HPDE6-E6E7 (cell line): ENCODE results near the gene SCRN3.
"Not testable (repeated sequence)": the region's sequence is repeated elsewhere in the genome, so short reads cannot be mapped to it uniquely, and the experiment has no call there.

Source experiments
- DNase-seq: peaks from one replicate; pipeline ENCODE4 v3.0.0; 2011; ENCODE audit warnings: missing footprints; ENCODE audit errors: extremely low spot score

Gene SCRN3

DNA sequence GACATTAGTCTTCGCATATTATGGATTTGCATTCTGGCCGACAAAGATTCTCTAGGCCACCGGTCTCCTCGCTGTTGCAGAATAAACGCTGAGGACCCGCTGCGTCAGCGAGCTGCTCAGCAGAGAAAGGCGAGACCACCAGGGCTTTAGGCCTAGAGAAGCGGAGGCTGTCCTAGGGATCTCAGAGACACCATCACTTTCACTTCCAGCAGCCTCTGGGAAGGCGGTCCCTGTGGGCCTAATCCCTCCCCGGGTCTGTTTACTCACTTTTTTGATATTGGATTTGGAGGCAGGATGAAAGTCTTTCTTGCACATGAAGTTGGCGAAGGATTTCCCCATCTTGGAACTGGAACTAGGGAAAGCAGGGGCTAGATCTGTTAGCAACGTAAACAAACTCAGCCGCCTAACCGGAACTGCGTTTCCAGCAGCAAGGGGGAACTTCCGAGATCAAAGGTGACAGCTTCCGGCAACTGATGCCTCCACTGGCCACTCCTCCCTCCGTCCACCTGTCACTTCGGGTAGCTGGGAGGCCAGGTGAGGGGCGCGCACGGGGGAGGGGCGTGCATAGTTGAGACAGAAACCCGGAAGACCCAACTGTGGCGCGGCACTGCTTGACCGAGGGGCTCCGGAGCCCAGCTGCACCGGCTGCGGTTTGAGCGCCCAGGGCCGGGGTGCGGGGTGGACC, at the start of gene SCRN3:
SCRN3 (plus strand) TSS at position 447 of the 685 bp plus-strand sequence. CDS start 2,554 bp downstream, outside the sequence.
- peak; percentile 77 for DNase-seq

GRCh38 chr2:174350018-174350417, 45.5 kb upstream of the SCRN3 start:
- no peak for DNase-seq

DNA sequence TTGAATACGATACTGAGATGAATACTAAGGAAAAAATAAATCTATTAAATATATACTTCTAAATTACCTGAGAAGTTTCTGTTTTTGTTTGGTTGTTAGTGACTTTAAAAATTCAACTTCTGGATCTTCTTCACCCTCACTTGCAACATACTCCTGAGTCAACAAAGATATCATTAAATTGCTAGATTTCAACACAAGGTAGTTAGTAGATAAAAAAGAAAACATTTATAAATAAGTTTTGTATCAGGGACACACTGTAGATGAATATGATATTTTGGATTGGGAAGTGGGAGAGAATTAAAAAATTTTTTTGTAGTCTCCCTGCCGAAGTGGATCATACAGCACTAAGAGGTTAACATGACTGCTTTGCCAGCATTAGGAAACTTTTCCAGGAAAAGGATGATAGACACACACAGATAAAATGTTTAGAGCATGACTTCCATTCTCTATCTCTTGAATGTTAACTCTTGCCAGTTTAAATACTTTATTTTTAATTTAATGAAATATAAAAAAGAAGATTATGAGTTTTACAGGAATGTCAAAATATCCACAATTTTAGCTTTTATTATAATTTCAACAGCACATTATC, 44.8 kb upstream of the SCRN3 start:
- no peak for DNase-seq

DNA sequence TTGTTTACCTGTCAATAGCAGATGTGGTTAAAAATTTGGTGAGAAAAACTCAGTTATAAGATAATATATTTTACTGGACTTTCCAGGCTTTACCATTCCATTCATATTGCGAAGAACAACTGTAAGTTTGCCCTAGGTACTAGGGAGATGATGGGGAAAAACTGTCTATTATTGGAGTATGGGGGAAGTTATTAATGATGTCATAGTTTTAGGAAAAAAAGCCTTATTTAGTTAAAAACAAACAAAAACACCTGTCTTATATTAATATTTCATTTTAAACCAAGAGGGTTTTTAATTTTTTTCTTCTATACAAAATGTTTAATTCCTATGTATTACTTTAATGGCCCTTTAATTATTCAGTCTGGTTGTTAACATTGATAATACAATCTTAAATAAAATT, 42.5 kb upstream of the SCRN3 start:
- DNase-seq: no peak

- no peak for DNase-seq
Measured at GRCh38 chr2:174356347-174356746, 39.2 kb upstream of the SCRN3 start.

- DNase-seq: not testable (repeated sequence)
Measured at GRCh38 chr2:174359663-174360062, 35.9 kb upstream of the SCRN3 start.

DNA sequence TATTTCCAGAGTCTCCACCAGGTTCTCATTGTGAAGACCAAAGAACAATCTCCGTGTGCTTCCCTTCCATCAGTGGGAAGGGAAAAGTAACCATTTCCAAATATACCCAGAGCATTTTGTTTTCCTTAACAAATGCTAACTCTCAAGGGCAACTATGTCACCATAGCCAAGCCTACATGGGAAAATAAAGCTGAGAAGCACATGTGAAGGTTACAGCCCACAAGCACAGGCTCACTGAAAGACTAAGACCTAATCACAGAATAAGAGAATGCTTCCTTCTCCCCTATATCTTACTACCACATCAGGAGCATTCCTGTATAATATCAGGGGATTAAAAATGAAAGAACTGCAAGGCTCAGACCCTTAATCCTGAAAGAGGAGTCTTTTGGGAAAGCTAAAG, 32.6 kb upstream of the SCRN3 start:
- DNase-seq: no peak

- not testable (repeated sequence) for DNase-seq
Measured at GRCh38 chr2:174363492-174364225, 31.9 kb upstream of the SCRN3 start.

- no peak for DNase-seq
Measured at GRCh38 chr2:174364628-174365027, 30.9 kb upstream of the SCRN3 start.

GRCh38 chr2:174365571-174365970, 30.0 kb upstream of the SCRN3 start:
- DNase-seq: no peak

- DNase-seq: no peak
Measured at GRCh38 chr2:174368691-174369090, 26.8 kb upstream of the SCRN3 start.

DNA sequence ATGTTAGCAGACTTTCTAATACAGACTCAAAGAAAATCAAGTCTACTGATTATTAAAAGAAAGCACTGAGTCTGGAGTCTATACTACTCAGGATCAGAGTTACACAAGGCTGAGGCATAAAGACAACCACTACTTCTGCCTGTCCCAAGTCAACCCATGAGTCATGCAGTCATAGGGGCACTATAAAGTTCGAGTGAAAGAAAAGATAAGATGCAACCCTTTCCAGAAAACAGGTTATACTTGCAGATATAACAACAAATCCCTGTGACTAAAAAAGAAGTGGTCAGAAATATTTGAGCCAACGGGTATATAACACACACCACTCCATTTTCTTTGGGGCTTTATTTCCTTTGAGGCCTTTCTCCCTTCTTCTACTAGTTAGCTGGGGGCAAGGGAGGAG, 18.6 kb upstream of the SCRN3 start:
- DNase-seq: peak; percentile 3

GRCh38 chr2:174383796-174384195, 11.7 kb upstream of the SCRN3 start:
- DNase-seq: no peak

DNA sequence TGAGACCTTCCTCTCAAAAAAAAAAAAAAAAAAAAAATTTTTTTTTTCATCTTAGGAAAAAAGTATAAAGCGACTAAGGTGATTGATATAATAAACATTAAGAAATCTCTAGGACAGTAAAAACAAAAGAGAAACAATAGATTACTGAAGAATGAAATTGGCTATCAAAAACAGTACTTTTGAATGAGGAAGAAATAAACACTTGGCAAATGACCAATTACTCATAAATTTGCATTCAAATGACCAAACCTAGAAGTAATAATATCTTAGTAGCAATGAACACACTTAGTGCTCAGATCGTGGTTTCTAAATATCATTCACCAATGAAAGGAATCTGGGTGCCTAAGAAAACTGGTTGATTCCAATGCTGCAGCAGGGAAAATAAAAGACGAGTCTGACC, 10.3 kb upstream of the SCRN3 start:
- no peak for DNase-seq

GRCh38 chr2:174388706-174389105, 6.8 kb upstream of the SCRN3 start:
- DNase-seq: not testable (repeated sequence)

DNA sequence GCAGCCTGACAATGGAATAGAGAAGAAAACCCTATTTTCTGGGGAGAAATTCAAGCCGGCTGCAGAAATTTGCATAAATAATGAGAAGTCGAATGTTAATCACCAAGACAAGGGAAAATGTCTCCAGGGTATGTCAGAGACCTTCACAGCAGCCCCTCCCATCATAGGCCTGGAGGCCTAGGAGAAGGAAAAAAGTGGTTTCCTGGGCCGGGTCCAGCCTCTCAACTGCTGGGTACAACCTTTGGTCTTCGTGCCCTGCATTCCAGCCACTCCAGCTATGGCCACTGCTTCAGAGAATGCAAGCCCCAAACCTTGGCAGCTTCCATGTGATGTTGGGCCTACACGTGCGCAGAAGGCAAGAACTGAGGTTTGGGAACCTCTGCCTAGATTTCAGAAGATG, 6.0 kb upstream of the SCRN3 start:
- no peak for DNase-seq

DNA sequence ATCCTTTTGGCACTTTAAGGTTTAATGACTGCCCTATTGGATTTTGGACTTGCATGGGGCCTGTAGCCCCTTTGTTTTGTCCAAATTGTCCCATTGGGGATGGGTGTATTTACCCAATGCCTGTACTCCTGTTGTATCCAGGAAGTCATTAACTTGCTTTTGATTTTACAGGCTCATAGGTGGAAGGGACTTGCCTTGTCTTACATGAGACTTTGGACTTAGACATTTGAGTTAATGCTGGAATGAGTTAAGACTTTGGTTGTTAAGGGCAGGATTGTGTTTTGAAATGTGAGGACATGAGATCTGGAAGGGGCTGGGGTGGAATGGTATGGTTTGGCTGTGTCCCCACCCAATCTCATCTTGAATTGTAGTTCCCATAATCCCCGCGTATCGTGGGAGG, 5.2 kb upstream of the SCRN3 start:
- not testable (repeated sequence) for DNase-seq

DNA sequence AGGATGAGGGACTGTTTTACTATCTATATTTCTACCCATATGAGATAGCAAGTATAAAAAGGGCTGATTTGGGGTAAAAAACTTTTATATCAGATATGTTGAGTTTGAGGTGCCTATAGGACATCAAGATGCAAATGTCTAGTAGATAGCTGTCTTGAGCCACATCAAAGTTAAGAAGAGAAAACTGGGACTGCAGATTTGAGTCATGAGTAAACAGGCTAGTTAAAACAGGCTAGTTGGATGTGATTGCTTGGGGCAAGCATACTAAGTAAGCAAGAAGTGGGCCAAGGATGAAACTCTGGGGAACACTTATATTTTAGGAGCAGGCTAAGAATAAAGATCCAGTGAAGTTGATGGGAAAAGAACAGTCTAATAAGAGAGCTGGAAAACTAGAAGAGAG, 2.8 kb upstream of the SCRN3 start:
- DNase-seq: no peak

DNA sequence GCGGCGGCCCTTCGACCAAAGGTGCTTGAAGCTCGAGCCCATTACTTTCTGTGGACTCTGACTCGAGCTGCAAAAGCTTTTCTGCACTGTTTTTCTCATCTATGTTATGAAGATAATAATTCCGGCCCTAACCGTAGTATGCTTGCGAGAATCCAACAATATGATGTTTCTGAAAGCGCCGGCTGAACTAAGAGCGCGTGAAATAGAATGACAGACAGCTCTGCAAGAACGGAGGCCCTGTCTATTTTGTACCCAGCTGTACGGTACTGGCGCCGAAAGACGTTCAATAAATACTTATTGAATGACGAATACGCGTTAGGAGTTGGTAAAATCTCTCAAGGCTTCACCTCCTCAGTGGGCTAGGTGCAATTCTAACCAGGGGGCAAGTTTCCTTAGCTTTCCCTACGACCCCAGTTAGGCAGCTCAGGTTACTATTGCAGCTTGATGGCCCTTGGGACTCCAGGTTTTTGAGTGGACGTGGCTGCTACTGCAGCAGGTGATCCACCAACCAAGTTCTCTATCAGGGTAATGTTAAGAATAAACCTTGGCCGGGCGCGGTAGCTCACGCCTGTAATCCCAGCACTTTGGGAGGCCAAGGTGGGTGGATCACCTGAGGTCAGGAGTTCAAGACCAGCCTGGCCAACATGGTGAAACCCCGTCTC, 570 bp downstream of the SCRN3 start:
- peak; percentile 4 for DNase-seq

GRCh38 chr2:174397773-174398172, 2.2 kb downstream of the SCRN3 start:
- DNase-seq: no peak

DNA sequence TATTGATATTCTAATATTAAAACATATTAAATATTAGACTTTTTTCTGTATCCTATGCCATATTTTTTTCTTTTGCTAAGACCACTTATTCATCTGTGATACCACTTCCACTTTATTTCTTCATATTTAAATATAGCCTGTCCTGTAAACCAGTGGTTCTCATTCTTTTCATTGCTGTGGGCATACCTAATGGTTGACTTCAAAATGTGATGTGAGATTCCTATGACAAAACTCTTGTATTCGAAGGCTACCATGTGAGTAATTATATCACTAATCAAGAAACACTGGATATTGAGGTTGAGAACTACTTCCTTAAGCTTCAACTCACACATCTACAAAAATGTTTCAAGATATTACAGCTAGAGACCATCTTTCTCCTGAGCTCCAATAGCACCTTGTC, 3.6 kb downstream of the SCRN3 start:
- no peak for DNase-seq

- no peak for DNase-seq
Measured at GRCh38 chr2:174400853-174401252, 5.3 kb downstream of the SCRN3 start.
